Measurements from ENCODE around the gene MYO9A.

The MYO9A gene

GRCh38 chr15:71817351-71817750 lies 300.6 kb downstream of the MYO9A start:
- H2BK15ac ChIP-seq (replicated peaks; ENCODE audit: low read depth), result no peak overlapping the region
- H2BK120ac ChIP-seq (ENCODE audit: low read depth, low read length), result no peak overlapping the region
- no peak overlapping the region for H3K23ac ChIP-seq (ENCODE audit: low read length)
- no peak overlapping the region for H3K56ac ChIP-seq (ENCODE audit: low read length)
- H3K36me3 ChIP-seq (ENCODE audit: control insufficient read depth, insufficient read depth, low read length), result no peaks in the 10 kb centered on the region
- no peaks in the 10 kb centered on the region for H3K4me1 ChIP-seq (ENCODE audit: control insufficient read depth, low read depth, low read length)
- H3K18ac ChIP-seq (ENCODE audit: low read length), result no peak overlapping the region
- H4K8ac ChIP-seq (ENCODE audit: low read depth, low read length), result no peak overlapping the region
- H3K4me3 ChIP-seq (ENCODE audit: low read length), result no peak overlapping the region
- H2BK5ac ChIP-seq (ENCODE audit: low read length), result no peak overlapping the region
- no peak overlapping the region for H3K4me2 ChIP-seq (ENCODE audit: low read length)
- no peak overlapping the region for H3K9ac ChIP-seq (ENCODE audit: low read length)
- H4K5ac ChIP-seq (ENCODE audit: low read length), result no peak overlapping the region
- H2AK5ac ChIP-seq (ENCODE audit: low read length), result no peak overlapping the region
- H3K27me3 ChIP-seq (ENCODE audit: insufficient read depth, low read length, poor library complexity), result no peaks in the 10 kb centered on the region
- no peak overlapping the region for H3K27ac ChIP-seq (ENCODE audit: low read depth, low read length)
- no peak overlapping the region for H3K4ac ChIP-seq (ENCODE audit: low read depth, low read length)
- no peaks in the 10 kb centered on the region for H3K79me1 ChIP-seq (ENCODE audit: low read length)
- H3K79me2 ChIP-seq (ENCODE audit: control insufficient read depth, insufficient read depth, low read length), result no peaks in the 10 kb centered on the region
- DNase-seq, result no peak
- WGBS (ENCODE audit: extremely low coverage, insufficient coverage, low lambda C conversion rate), result no CpG with 5 or more reads among the region's 13 CpGs

- no peaks in the 10 kb centered on the region for H3K79me1 ChIP-seq (ENCODE audit: low read length)
- WGBS (ENCODE audit: extremely low coverage, insufficient coverage, low lambda C conversion rate), result no CpG with 5 or more reads among the region's 3 CpGs
- H3K23ac ChIP-seq (ENCODE audit: low read length), result no peak overlapping the region
Observed at GRCh38 chr15:71815301-71815700, 302.6 kb downstream of the MYO9A start.

GRCh38 chr15:71813723-71814470 lies 304.1 kb downstream of the MYO9A start:
- no peak overlapping the region for H4K8ac ChIP-seq (ENCODE audit: low read depth, low read length)
- no peak overlapping the region for H2BK120ac ChIP-seq (ENCODE audit: low read depth, low read length)
- H3K27me3 ChIP-seq (ENCODE audit: insufficient read depth, low read length, poor library complexity), result no peaks in the 10 kb centered on the region
- no peak overlapping the region for H3K56ac ChIP-seq (ENCODE audit: low read length)
- no peaks in the 10 kb centered on the region for H3K36me3 ChIP-seq (ENCODE audit: control insufficient read depth, insufficient read depth, low read length)
- H3K9ac ChIP-seq (ENCODE audit: low read length), result no peak overlapping the region
- no peak overlapping the region for H2AK5ac ChIP-seq (ENCODE audit: low read length)
- no peak overlapping the region for H3K4ac ChIP-seq (ENCODE audit: low read depth, low read length)
- no peak for DNase-seq
- no peak overlapping the region for H3K27ac ChIP-seq (ENCODE audit: low read depth, low read length)
- H3K4me1 ChIP-seq (ENCODE audit: control insufficient read depth, low read depth, low read length), result no peaks in the 10 kb centered on the region
- no CpG with 5 or more reads among the region's 9 CpGs for WGBS (ENCODE audit: extremely low coverage, insufficient coverage, low lambda C conversion rate)
- no peak overlapping the region for H3K4me3 ChIP-seq (ENCODE audit: low read length)
- no peak overlapping the region for H3K4me2 ChIP-seq (ENCODE audit: low read length)
- no peak overlapping the region for H4K5ac ChIP-seq (ENCODE audit: low read length)
- no peak overlapping the region for H2BK15ac ChIP-seq (replicated peaks; ENCODE audit: low read depth)
- H2BK5ac ChIP-seq (ENCODE audit: low read length), result no peak overlapping the region
- H3K79me2 ChIP-seq (ENCODE audit: control insufficient read depth, insufficient read depth, low read length), result no peaks in the 10 kb centered on the region
- H3K18ac ChIP-seq (ENCODE audit: low read length), result no peak overlapping the region
- H3K79me1 ChIP-seq (ENCODE audit: low read length), result no peaks in the 10 kb centered on the region
- H3K23ac ChIP-seq (ENCODE audit: low read length), result no peak overlapping the region

More at GRCh38 chr15:71815301-71815700, 302.6 kb downstream of the MYO9A start:
- no peak overlapping the region for H3K27ac ChIP-seq (ENCODE audit: low read depth, low read length)
- DNase-seq, result no peak
- H3K56ac ChIP-seq (ENCODE audit: low read length), result no peak overlapping the region
- H3K27me3 ChIP-seq (ENCODE audit: insufficient read depth, low read length, poor library complexity), result no peaks in the 10 kb centered on the region
- H4K8ac ChIP-seq (ENCODE audit: low read depth, low read length), result no peak overlapping the region
- no peak overlapping the region for H4K5ac ChIP-seq (ENCODE audit: low read length)
- H3K4me3 ChIP-seq (ENCODE audit: low read length), result no peak overlapping the region
- no peak overlapping the region for H3K9ac ChIP-seq (ENCODE audit: low read length)
- no peak overlapping the region for H3K4ac ChIP-seq (ENCODE audit: low read depth, low read length)
- no peak overlapping the region for H3K18ac ChIP-seq (ENCODE audit: low read length)
- H2AK5ac ChIP-seq (ENCODE audit: low read length), result no peak overlapping the region
- H3K4me2 ChIP-seq (ENCODE audit: low read length), result no peak overlapping the region
- no peak overlapping the region for H2BK5ac ChIP-seq (ENCODE audit: low read length)
- H3K4me1 ChIP-seq (ENCODE audit: control insufficient read depth, low read depth, low read length), result no peaks in the 10 kb centered on the region
- H2BK15ac ChIP-seq (replicated peaks; ENCODE audit: low read depth), result no peak overlapping the region
- H3K79me2 ChIP-seq (ENCODE audit: control insufficient read depth, insufficient read depth, low read length), result no peaks in the 10 kb centered on the region
- H3K36me3 ChIP-seq (ENCODE audit: control insufficient read depth, insufficient read depth, low read length), result no peaks in the 10 kb centered on the region
- no peak overlapping the region for H2BK120ac ChIP-seq (ENCODE audit: low read depth, low read length)

GRCh38 chr15:71812966-71813722 lies 304.8 kb downstream of the MYO9A start:
- no CpG with 5 or more reads among the region's 16 CpGs for WGBS (ENCODE audit: extremely low coverage, insufficient coverage, low lambda C conversion rate)
- no peak for DNase-seq

GRCh38 chr15:71811752-71812735 lies 305.9 kb downstream of the MYO9A start:
- WGBS (ENCODE audit: extremely low coverage, insufficient coverage, low lambda C conversion rate), result no CpG with 5 or more reads among the region's 38 CpGs
- DNase-seq, result no peak
- H3K27me3 ChIP-seq (ENCODE audit: insufficient read depth, low read length, poor library complexity), result no peaks in the 10 kb centered on the region
- no peak overlapping the region for H3K23ac ChIP-seq (ENCODE audit: low read length)
- no peak overlapping the region for H3K4ac ChIP-seq (ENCODE audit: low read depth, low read length)
- H3K79me1 ChIP-seq (ENCODE audit: low read length), result no peaks in the 10 kb centered on the region
- no peak overlapping the region for H4K5ac ChIP-seq (ENCODE audit: low read length)
- H3K18ac ChIP-seq (ENCODE audit: low read length), result no peak overlapping the region
- no peak overlapping the region for H2BK15ac ChIP-seq (replicated peaks; ENCODE audit: low read depth)
- H3K36me3 ChIP-seq (ENCODE audit: control insufficient read depth, insufficient read depth, low read length), result no peaks in the 10 kb centered on the region
- no peak overlapping the region for H3K4me2 ChIP-seq (ENCODE audit: low read length)
- H2AK5ac ChIP-seq (ENCODE audit: low read length), result no peak overlapping the region
- H4K8ac ChIP-seq (ENCODE audit: low read depth, low read length), result no peak overlapping the region
- no peaks in the 10 kb centered on the region for H3K79me2 ChIP-seq (ENCODE audit: control insufficient read depth, insufficient read depth, low read length)
- no peak overlapping the region for H3K56ac ChIP-seq (ENCODE audit: low read length)
- no peak overlapping the region for H3K4me3 ChIP-seq (ENCODE audit: low read length)
- H2BK5ac ChIP-seq (ENCODE audit: low read length), result no peak overlapping the region
- H2BK120ac ChIP-seq (ENCODE audit: low read depth, low read length), result no peak overlapping the region
- H3K27ac ChIP-seq (ENCODE audit: low read depth, low read length), result no peak overlapping the region
- peaks cover 7% of the 10 kb centered on the region for H3K4me1 ChIP-seq (ENCODE audit: control insufficient read depth, low read depth, low read length)
- H3K9ac ChIP-seq (ENCODE audit: low read length), result no peak overlapping the region

More at GRCh38 chr15:71812966-71813722, 304.8 kb downstream of the MYO9A start:
- no peak overlapping the region for H3K18ac ChIP-seq (ENCODE audit: low read length)
- H3K23ac ChIP-seq (ENCODE audit: low read length), result no peak overlapping the region
- H4K8ac ChIP-seq (ENCODE audit: low read depth, low read length), result no peak overlapping the region
- H3K4ac ChIP-seq (ENCODE audit: low read depth, low read length), result no peak overlapping the region
- H2BK5ac ChIP-seq (ENCODE audit: low read length), result no peak overlapping the region
- H3K4me1 ChIP-seq (ENCODE audit: control insufficient read depth, low read depth, low read length), result no peaks in the 10 kb centered on the region
- no peaks in the 10 kb centered on the region for H3K79me2 ChIP-seq (ENCODE audit: control insufficient read depth, insufficient read depth, low read length)
- H2BK120ac ChIP-seq (ENCODE audit: low read depth, low read length), result no peak overlapping the region
- no peak overlapping the region for H2AK5ac ChIP-seq (ENCODE audit: low read length)
- H3K27ac ChIP-seq (ENCODE audit: low read depth, low read length), result no peak overlapping the region
- no peak overlapping the region for H2BK15ac ChIP-seq (replicated peaks; ENCODE audit: low read depth)
- H3K56ac ChIP-seq (ENCODE audit: low read length), result no peak overlapping the region
- no peaks in the 10 kb centered on the region for H3K79me1 ChIP-seq (ENCODE audit: low read length)
- no peak overlapping the region for H3K9ac ChIP-seq (ENCODE audit: low read length)
- H3K36me3 ChIP-seq (ENCODE audit: control insufficient read depth, insufficient read depth, low read length), result no peaks in the 10 kb centered on the region
- H4K5ac ChIP-seq (ENCODE audit: low read length), result no peak overlapping the region
- no peaks in the 10 kb centered on the region for H3K27me3 ChIP-seq (ENCODE audit: insufficient read depth, low read length, poor library complexity)
- H3K4me3 ChIP-seq (ENCODE audit: low read length), result no peak overlapping the region
- H3K4me2 ChIP-seq (ENCODE audit: low read length), result no peak overlapping the region

All from mesendoderm (in vitro differentiated cells).